Vagina (tissue), 2 donors: ENCODE results near the gene FER1L5. TPM values are rescaled to one million over a fixed set of nuclear protein-coding genes. Genes with fewer than 3 reads are reported as not detected.
A peak's percentile ranks its signal among the peaks of the same experiment; 100 is the strongest.
"Not testable (repeated sequence)": the region's sequence is repeated elsewhere in the genome, so short reads cannot be mapped to it uniquely, and the experiment has no call there.

ENCODE experiments used
- DNase-seq, 2 donors: peaks; one replicate each; pipeline ENCODE4 v3.0.0-alpha.2; 2017; ENCODE audit errors: extremely low spot score in 2 of 2
- H3K27ac ChIP-seq: fragments of 200-600 bp; sonication (generic); one replicate; pipeline ENCODE4 v1.5.1; 2019
- H3K27me3 ChIP-seq: fragments of 200-600 bp; sonication (generic); one replicate; pipeline ENCODE4 v1.5.1; 2019
- H3K36me3 ChIP-seq, 2 donors: fragments of 200-600 bp; sonication (generic); one replicate each; pipeline ENCODE4 v1.5.1; 2017 to 2019
- H3K4me1 ChIP-seq: fragments of 200-600 bp; sonication (generic); one replicate; pipeline ENCODE4 v1.5.1; 2019
- H3K4me3 ChIP-seq, 2 donors: fragments of 200-600 bp; sonication (generic); 1 replicate in 1 of 2; 2 replicates in 1 of 2; pipeline ENCODE4 v1.5.1; 2016 to 2019
- H3K9me3 ChIP-seq: fragments of 200-600 bp; sonication (generic); one replicate; pipeline ENCODE4 v1.5.1; 2019
- POLR2A ChIP-seq, 2 donors: fragments of 450-650 bp; IDR thresholded peaks; one replicate each; pipeline ENCODE4 v1.6.1; 2017; ENCODE audit warnings: antibody characterized with exemption in 2 of 2, mild to moderate bottlenecking in 2 of 2, moderate library complexity in 2 of 2
- POLR2AphosphoS5 ChIP-seq, 2 donors: sonication (generic); formaldehyde crosslinking; IDR thresholded peaks; one replicate each; pipeline ENCODE4 v1.9.0; 2017; ENCODE audit warnings: antibody characterized with exemption in 2 of 2, mild to moderate bottlenecking in 2 of 2, low read depth in 1 of 2; ENCODE audit not compliant: insufficient read depth in 1 of 2
- intact Hi-C: fragments of 100-400 bp; cut with DNase I; formaldehyde crosslinking; loops from one replicate; pipeline ENCODE4 v1.15.1; 2023
- total RNA-seq: library from RNA; depleted of rRNA; stranded (reverse); fragments of >200 nt; gene quantifications from one replicate; pipeline ENCODE4 v1.2.3, GENCODE V29; 2016
- TF ChIP-seq, protein P1 (sequence below), 3 experiments: fragments of 450-650 bp in 2 of 3; fragments of 200-600 bp in 1 of 3; sonication (generic) in 1 of 3; IDR thresholded peaks; one replicate each; pipeline ENCODE4 v1.5.1; 2017 to 2019; ENCODE audit warnings: antibody characterized with exemption in 3 of 3, mild to moderate bottlenecking in 2 of 3, moderate library complexity in 2 of 3

The FER1L5 gene
- total RNA-seq, 1 donor from 2014 or later, result 0.74 TPM

DNA sequence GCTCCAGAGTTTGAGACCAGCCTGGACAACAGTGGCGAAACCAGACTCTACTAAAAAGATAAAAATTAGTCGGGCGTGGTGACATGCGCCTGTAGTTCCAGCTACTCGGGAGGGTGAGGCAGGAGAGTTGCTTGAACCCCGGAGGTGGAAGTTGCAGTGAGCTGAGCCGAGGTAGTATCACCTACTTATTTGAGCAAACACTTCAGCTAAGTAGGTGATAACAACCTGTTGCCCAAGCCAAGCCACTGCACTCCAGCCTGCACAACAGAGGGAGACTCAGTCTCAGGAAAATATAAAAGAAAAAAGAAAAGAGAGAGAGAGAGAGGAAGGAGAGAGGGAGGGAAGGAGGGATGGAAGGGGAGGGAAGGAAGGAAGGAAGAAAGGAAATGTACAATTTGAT, 21.3 kb downstream of the FER1L5 start:
- Histone ChIP-seq H3K9me3 (no peaks in the 10 kb centered on the region), H3K4me1 (peaks cover 16% of the 10 kb centered on the region), H3K27me3 (no peaks in the 10 kb centered on the region), H3K27ac (no peak overlapping the region), H3K36me3 (no peaks in the 10 kb centered on the region), H3K4me3 (no peak overlapping the region)
- DNase-seq, result no peak
- TF ChIP-seq POLR2AphosphoS5 (IDR thresholded peaks at IDR 0.05; ENCODE audit: insufficient read depth in 1 of 2, low read depth in 1 of 2) (no peak), POLR2A (IDR thresholded peaks at IDR 0.05) (no peak)
- TF ChIP-seq, protein P1, sequence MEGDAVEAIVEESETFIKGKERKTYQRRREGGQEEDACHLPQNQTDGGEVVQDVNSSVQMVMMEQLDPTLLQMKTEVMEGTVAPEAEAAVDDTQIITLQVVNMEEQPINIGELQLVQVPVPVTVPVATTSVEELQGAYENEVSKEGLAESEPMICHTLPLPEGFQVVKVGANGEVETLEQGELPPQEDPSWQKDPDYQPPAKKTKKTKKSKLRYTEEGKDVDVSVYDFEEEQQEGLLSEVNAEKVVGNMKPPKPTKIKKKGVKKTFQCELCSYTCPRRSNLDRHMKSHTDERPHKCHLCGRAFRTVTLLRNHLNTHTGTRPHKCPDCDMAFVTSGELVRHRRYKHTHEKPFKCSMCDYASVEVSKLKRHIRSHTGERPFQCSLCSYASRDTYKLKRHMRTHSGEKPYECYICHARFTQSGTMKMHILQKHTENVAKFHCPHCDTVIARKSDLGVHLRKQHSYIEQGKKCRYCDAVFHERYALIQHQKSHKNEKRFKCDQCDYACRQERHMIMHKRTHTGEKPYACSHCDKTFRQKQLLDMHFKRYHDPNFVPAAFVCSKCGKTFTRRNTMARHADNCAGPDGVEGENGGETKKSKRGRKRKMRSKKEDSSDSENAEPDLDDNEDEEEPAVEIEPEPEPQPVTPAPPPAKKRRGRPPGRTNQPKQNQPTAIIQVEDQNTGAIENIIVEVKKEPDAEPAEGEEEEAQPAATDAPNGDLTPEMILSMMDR (IDR thresholded peaks at IDR 0.05), result no peak
- intact Hi-C loops, result no loop called here

DNA sequence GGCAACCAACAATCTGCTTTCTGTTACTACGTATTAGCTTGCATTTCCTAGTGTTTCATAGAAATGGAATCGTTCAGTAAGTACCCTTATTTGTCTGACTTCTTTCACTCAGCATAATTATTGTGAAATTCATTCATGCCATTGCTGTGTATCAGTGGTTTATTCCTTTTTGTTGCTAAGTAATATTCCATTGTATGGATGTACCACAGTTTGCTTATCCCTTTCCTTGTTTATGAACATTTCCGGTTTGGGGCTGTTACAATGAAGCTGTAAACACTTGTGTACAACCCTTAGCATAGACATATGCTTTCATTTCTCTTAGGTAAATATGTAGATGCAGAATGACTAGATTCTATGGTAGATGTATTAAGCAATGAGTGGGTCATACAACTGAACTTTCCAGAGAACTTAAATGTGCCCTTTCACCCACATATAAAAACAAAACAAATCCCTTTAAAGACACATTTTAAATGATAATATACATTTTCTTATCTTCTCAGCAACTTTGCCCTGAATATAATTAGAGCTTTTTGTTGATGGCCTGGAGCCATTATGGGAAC, 21.9 kb downstream of the FER1L5 start:
- Histone ChIP-seq H3K9me3 (no peaks in the 10 kb centered on the region), H3K4me3 (no peak overlapping the region), H3K27me3 (no peaks in the 10 kb centered on the region), H3K27ac (peak overlapping the region; percentile 81), H3K36me3 (no peaks in the 10 kb centered on the region), H3K4me1 (peaks cover 16% of the 10 kb centered on the region)
- TF ChIP-seq POLR2AphosphoS5 (IDR thresholded peaks at IDR 0.05; ENCODE audit: insufficient read depth in 1 of 2, low read depth in 1 of 2) (no peak), POLR2A (IDR thresholded peaks at IDR 0.05) (no peak)
- TF ChIP-seq, protein P1 (IDR thresholded peaks at IDR 0.05), result no peak
- no peak for DNase-seq
- intact Hi-C loops, result no loop called here

- TF ChIP-seq, protein P1 (IDR thresholded peaks at IDR 0.05), result no peak
- TF ChIP-seq POLR2A (IDR thresholded peaks at IDR 0.05) (no peak), POLR2AphosphoS5 (IDR thresholded peaks at IDR 0.05; ENCODE audit: insufficient read depth in 1 of 2, low read depth in 1 of 2) (peak; percentile 9 to 81)
- H3K4me1 ChIP-seq, result peaks cover 16% of the 10 kb centered on the region
- no peaks in the 10 kb centered on the region for H3K9me3 ChIP-seq
- H3K36me3 ChIP-seq, result no peaks in the 10 kb centered on the region
- H3K4me3 ChIP-seq, result no peak overlapping the region
- H3K27ac ChIP-seq, result peak overlapping the region; percentile 81
- intact Hi-C loops, result no loop called here
- DNase-seq, result peak in 1 of 2 donors; percentile 96
- H3K27me3 ChIP-seq, result no peaks in the 10 kb centered on the region
Observed at GRCh38 chr2:96665083-96665569, 22.6 kb downstream of the FER1L5 start.

- H3K27ac ChIP-seq, result peak overlapping the region; percentile 81
Observed at GRCh38 chr2:96665717-96666116, 23.2 kb downstream of the FER1L5 start.

DNA sequence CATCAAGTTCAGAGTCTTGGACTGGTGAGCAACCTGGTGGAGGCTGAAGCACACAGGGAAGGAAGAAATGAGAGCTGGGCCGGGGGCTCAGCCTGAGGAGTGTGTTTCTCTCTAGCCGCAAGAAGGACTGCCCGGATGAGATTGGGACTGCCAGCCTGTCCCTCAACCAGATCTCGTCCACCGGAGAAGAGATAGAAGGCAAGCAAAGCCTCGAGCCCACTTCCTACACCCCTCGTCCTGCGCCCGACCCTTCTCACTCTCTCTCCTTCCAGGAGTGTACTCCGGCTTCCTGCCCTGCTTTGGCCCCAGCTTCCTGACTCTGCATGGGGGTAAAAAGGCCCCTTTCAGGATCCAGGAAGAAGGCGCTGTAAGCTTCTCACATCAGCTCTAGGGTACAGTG, 26.2 kb downstream of the FER1L5 start:
- no peaks in the 10 kb centered on the region for H3K9me3 ChIP-seq
- peaks cover 16% of the 10 kb centered on the region for H3K4me1 ChIP-seq
- H3K27ac ChIP-seq, result no peak overlapping the region
- H3K36me3 ChIP-seq, result no peaks in the 10 kb centered on the region
- DNase-seq, result no peak
- TF ChIP-seq, protein P1 (IDR thresholded peaks at IDR 0.05), result no peak
- TF ChIP-seq POLR2A (IDR thresholded peaks at IDR 0.05), result no peak
- TF ChIP-seq POLR2AphosphoS5 (IDR thresholded peaks at IDR 0.05; ENCODE audit: insufficient read depth in 1 of 2, low read depth in 1 of 2), result no peak
- H3K27me3 ChIP-seq, result no peaks in the 10 kb centered on the region
- intact Hi-C loops, result no loop called here
- H3K4me3 ChIP-seq, result no peak overlapping the region

More at GRCh38 chr2:96665717-96666116, 23.2 kb downstream of the FER1L5 start:
- H3K4me3 ChIP-seq, H3K36me3 ChIP-seq, intact Hi-C loops, H3K27me3 ChIP-seq, H3K9me3 ChIP-seq: not testable (repeated sequence)
- peak in 1 of 2 donors; percentile 88 for DNase-seq
- peaks cover 16% of the 10 kb centered on the region for H3K4me1 ChIP-seq
